T-helper 1 cell treated with Interleukin-12 subunit alpha and Interleukin-12 subunit beta and Interleukin-4 antibody, amounts not matched to agents 30 μg/mL and 1 μg/mL, for 36 hours (primary cell): ENCODE results near the gene ZNF805.
A peak's percentile ranks its signal among the peaks of the same experiment; 100 is the strongest.

Experiments used
- H3K27ac Mint-ChIP-seq: one replicate; pipeline ENCODE4 v1.8.0; 2021; ENCODE audit warnings: mild to moderate bottlenecking, mixed read lengths
- H3K27me3 Mint-ChIP-seq: one replicate; pipeline ENCODE4 v1.8.0; 2021; ENCODE audit warnings: low read depth, mixed read lengths
- H3K36me3 Mint-ChIP-seq: one replicate; pipeline ENCODE4 v1.8.0; 2021; ENCODE audit warnings: low read depth, mixed read lengths
- H3K4me1 Mint-ChIP-seq: one replicate; pipeline ENCODE4 v1.8.0; 2021; ENCODE audit warnings: low read depth, mixed read lengths
- H3K4me3 Mint-ChIP-seq: one replicate; pipeline ENCODE4 v1.8.0; 2021; ENCODE audit warnings: mild to moderate bottlenecking, moderate library complexity, mixed read lengths
- H3K9me3 Mint-ChIP-seq: one replicate; pipeline ENCODE4 v1.8.0; 2021; ENCODE audit warnings: mixed read lengths

ZNF805 gene

DNA sequence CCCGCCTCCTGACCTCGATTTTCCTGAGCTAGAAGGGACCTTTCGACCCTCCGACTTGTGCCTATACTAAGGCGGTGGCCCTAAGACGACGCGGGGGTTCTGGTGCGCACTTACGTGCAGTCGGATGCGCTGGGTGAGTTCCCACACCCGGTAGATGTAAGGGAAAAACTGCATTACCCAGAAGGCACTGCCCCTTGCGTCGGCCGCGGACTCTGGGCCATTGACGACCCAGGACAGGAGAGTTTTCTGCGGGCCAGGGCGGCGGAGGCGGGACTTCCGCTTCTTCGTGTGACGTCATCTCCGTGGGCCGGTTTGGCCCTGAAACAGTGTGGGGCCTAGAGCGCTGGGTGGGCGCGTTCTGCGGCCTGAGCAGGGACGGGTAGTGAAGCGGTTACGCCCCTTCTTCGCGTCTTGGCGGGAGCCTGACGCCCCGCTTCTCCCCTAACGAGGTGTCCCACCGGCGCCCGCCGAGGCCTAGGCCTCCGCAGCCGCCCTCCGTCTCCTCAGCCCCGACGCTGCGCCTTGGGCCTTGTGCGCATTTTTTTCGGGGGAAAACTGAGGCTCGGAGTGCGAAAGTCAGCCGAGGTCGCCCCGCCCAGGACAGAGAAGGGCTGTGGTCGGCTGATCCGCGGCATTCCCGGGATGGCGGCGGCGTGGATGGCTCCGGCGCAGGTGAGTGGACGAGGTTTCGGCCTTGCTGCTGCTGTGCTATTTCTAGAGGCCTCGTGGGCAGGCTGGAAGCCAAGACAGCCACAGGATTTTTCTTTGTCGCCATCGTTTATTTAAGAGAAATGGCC, 39.9 kb downstream of the ZNF805 start, which contains the start of gene ZNF460:
ZNF460 (plus strand) TSS at position 321 of the 797 bp plus-strand sequence; CDS start at position 643, 322 bp downstream.
- Mint-ChIP-seq H3K36me3 (peaks cover 32% of the 10 kb centered on the region), H3K4me3 (no peak within 1 kb of the TSS), H3K27ac (no peak within 1 kb of the TSS), H3K9me3 (peaks cover 13% of the 10 kb centered on the region), H3K27me3 (no peaks in the 10 kb centered on the region), H3K4me1 (peaks cover 27% of the 10 kb centered on the region)

- Mint-ChIP-seq H3K27ac (no peak overlapping the region), H3K9me3 (peaks cover 16% of the 10 kb centered on the region), H3K36me3 (peaks cover 36% of the 10 kb centered on the region)
Observed at GRCh38 chr19:57280962-57281400, 40.5 kb downstream of the ZNF805 start.

GRCh38 chr19:57282011-57282643, 41.7 kb downstream of the ZNF805 start:
- Mint-ChIP-seq H3K27me3 (no peaks in the 10 kb centered on the region), H3K4me3 (no peak overlapping the region), H3K4me1 (peaks cover 29% of the 10 kb centered on the region), H3K27ac (peak overlapping the region; percentile 80), H3K36me3 (peaks cover 44% of the 10 kb centered on the region), H3K9me3 (peaks cover 21% of the 10 kb centered on the region)

More at GRCh38 chr19:57280962-57281400, 40.5 kb downstream of the ZNF805 start:
- Mint-ChIP-seq H3K4me3 (no peak overlapping the region), H3K4me1 (peaks cover 29% of the 10 kb centered on the region), H3K27me3 (no peaks in the 10 kb centered on the region)

DNA sequence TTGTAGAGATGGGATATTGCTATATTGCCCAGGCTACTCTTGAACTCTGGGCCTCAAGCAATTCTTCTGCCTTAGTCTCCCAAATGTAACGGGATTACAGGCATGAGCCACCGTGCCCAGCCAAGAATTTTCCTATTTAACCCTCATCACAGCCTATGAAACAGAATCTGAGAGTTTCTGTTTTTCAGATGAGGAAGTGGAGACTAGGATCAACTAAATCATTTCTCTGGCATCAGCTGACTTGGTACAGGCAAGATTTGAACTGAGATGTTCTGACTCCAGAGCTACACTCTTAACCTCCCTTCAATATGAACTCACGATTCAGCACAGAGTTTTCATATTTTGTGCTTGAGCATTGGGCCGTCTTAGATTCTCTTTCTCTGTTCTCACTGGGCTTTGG, 47.9 kb downstream of the ZNF805 start:
- peaks cover 64% of the 10 kb centered on the region for H3K9me3 Mint-ChIP-seq
- peaks cover 83% of the 10 kb centered on the region for H3K36me3 Mint-ChIP-seq
- H3K27me3 Mint-ChIP-seq = no peaks in the 10 kb centered on the region
- peaks cover 9% of the 10 kb centered on the region for H3K4me1 Mint-ChIP-seq
- no peak overlapping the region for H3K4me3 Mint-ChIP-seq
- H3K27ac Mint-ChIP-seq = no peak overlapping the region

DNA sequence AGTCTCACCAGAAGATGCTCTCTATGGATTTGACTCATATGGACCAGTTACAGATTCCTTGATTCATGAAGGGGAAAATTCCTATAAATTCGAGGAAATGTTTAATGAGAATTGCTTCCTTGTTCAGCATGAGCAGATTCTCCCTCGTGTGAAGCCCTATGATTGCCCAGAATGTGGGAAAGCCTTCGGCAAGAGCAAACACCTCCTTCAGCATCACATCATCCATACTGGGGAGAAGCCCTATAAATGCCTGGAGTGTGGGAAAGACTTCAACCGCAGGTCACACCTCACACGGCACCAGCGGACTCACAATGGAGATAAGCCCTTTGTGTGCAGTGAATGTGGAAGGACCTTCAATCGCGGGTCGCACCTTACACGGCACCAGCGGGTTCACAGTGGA, 50.5 kb downstream of the ZNF805 start:
- Mint-ChIP-seq H3K27me3 (no peaks in the 10 kb centered on the region), H3K9me3 (peaks cover 77% of the 10 kb centered on the region), H3K27ac (no peak overlapping the region), H3K36me3 (peaks cover 89% of the 10 kb centered on the region), H3K4me1 (no peaks in the 10 kb centered on the region), H3K4me3 (no peak overlapping the region)

GRCh38 chr19:57292547-57292946, 52.1 kb downstream of the ZNF805 start:
- Mint-ChIP-seq H3K27ac (no peak overlapping the region), H3K36me3 (peaks cover 89% of the 10 kb centered on the region), H3K4me3 (no peak overlapping the region), H3K9me3 (peaks cover 78% of the 10 kb centered on the region), H3K27me3 (no peaks in the 10 kb centered on the region), H3K4me1 (no peaks in the 10 kb centered on the region)

DNA sequence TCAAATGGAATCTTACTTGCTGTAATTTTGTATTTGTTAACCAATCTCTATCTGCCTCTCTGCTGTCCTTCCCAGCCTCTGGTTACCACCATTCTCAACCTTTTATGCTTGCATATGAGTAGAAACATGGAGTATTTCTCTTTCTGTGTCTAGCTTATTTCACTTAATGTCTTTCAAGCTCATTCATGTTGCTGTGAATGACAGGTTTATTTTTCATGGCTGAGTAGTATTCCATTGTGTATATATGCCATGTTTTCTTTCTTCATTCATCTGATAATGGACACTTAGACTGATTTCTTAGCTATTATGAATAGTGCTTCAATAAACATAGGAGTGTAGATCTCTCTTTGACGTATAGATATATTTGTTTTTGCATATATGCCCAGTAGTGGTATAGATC, 53.3 kb downstream of the ZNF805 start:
- Mint-ChIP-seq H3K4me1 (no peaks in the 10 kb centered on the region), H3K36me3 (peaks cover 89% of the 10 kb centered on the region)

GRCh38 chr19:57302020-57302465, 61.6 kb downstream of the ZNF805 start:
- Mint-ChIP-seq H3K27me3 (no peaks in the 10 kb centered on the region), H3K9me3 (peaks cover 43% of the 10 kb centered on the region), H3K27ac (no peak overlapping the region), H3K4me1 (peaks cover 4% of the 10 kb centered on the region), H3K36me3 (peaks cover 67% of the 10 kb centered on the region), H3K4me3 (no peak overlapping the region)

More for the DNA sequence above, 53.3 kb downstream of the ZNF805 start:
- no peak overlapping the region for H3K27ac Mint-ChIP-seq
- H3K27me3 Mint-ChIP-seq = no peaks in the 10 kb centered on the region
- H3K4me3 Mint-ChIP-seq = no peak overlapping the region
- H3K9me3 Mint-ChIP-seq = peaks cover 76% of the 10 kb centered on the region

- peaks cover 37% of the 10 kb centered on the region for H3K9me3 Mint-ChIP-seq
- no peak overlapping the region for H3K4me3 Mint-ChIP-seq
- H3K36me3 Mint-ChIP-seq = peaks cover 60% of the 10 kb centered on the region
- peaks cover 4% of the 10 kb centered on the region for H3K4me1 Mint-ChIP-seq
- H3K27ac Mint-ChIP-seq = no peak overlapping the region
- no peaks in the 10 kb centered on the region for H3K27me3 Mint-ChIP-seq
Observed at GRCh38 chr19:57302727-57303401, 62.4 kb downstream of the ZNF805 start.
